HG03558 (cell line): Measurements from ENCODE around the gene EIF4E2.

Experiments used
- ATAC-seq: cut with Tn5 transposase; IDR thresholded peaks from one replicate; pipeline ENCODE4 v1.9.1; 2021; ENCODE audit warnings: moderate number of reproducible peaks; ENCODE audit not compliant: unreplicated experiment; ENCODE audit errors: extremely low read depth

The EIF4E2 gene

GRCh38 chr2:232588680-232589585, 38.4 kb downstream of the EIF4E2 start:
- no peak for ATAC-seq

GRCh38 chr2:232592772-232593395, 42.4 kb downstream of the EIF4E2 start:
- ATAC-seq = no peak

DNA sequence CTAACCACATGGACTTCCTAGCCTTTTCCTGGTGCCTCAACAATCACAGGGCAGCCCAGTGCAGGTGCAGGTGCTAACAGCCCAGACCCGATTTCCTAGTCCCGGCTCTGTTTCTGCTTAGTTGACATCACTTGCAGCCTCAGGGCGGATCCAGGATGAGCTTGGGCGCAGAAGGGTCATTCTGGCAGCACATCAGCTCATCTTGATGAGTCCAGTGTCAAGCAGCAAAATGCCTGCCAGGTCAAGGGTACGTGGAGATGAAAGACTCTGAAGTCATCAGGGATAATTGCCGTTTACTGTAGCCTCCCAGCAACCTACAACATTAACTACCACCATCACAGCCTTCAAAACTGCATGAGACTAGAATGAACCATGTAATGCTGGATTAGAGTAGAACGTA, 43.5 kb downstream of the EIF4E2 start:
- no peak for ATAC-seq

DNA sequence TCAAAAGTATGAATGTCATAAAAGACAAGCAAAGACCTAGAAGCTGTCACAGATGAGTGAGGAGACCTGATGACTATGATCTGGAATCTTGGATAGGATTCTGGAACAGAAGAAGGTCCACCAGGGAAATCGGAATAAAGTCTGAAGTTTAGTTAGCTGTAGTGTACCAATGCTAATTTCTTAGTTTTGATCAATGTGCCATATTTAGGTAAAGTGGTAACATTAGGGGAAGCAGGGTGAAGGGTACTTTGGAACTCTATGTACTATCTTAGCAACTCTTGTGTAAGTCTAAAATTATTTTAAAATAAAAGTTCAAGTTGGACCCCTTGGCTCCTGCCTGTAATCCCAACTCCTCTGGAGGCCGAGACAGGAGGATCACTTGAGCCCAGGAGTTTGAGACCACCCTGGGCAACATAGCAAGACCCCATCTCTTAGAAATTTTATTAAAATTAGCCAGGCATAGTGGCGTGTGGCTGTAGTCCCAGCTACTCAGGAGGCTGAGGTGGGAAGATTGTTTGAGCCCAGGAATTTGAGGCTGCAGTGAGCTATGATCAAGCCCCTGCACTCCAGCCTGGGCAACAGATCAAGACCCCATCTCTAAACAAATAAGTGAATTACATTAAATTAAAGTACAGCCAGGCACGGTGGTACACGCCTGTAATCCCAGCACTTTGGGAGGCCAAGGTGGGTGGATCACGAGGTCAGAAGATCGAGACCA, 47.0 kb downstream of the EIF4E2 start:
- ATAC-seq = no peak

GRCh38 chr2:232598293-232598692, 47.8 kb downstream of the EIF4E2 start:
- no peak for ATAC-seq

GRCh38 chr2:232600053-232600773, 49.7 kb downstream of the EIF4E2 start:
- no peak for ATAC-seq

- no peak for ATAC-seq
These were observed 52.8 kb downstream of the EIF4E2 start for GRCh38 chr2:232603283-232603682.

GRCh38 chr2:232604535-232604934, 54.0 kb downstream of the EIF4E2 start:
- no peak for ATAC-seq

- no peak for ATAC-seq
These were observed 56.5 kb downstream of the EIF4E2 start for GRCh38 chr2:232607011-232607410.

DNA sequence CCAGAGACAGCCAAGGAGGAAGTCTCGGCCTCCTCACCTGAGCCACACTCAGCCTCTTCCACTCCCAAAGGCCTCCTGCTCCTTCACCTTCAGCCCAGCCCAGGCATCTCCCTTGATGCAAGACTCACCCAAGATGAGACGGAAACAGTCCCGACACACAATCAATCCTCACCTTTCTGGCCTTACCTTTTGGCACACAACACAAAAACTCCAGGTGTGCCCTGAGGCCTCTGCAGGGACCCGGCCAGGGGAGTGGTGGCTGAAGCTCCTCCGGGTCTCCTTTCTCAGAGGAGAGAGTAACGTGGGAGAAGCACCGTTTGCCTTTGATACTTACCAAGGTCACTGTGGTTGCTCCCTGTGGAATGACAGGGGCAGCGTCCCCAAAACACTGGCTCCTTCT, 59.1 kb downstream of the EIF4E2 start:
- ATAC-seq = no peak

- ATAC-seq = no peak
These were observed 59.6 kb downstream of the EIF4E2 start for GRCh38 chr2:232610081-232610480.

DNA sequence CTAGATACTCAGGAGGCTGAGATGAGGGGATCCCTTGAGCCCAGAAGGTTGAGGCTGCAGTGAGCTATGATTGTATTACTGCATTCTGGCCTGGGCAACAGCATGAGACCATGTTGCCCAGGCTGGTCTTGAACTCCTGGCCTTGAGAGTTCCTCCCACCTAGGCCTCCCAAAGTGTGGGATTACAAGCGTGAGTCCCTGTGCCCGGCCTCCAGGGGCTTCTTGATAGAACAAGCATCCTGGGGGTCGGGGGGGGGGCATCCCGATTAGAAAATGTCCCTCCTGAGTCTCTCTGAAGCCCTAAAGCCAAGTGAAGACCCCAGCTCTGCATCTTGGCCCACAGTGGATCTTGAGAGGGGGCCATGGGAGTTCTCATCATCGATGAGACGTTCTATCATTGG, 60.6 kb downstream of the EIF4E2 start:
- ATAC-seq = no peak

- no peak for ATAC-seq
These were observed 61.2 kb downstream of the EIF4E2 start for GRCh38 chr2:232611559-232612218.

DNA sequence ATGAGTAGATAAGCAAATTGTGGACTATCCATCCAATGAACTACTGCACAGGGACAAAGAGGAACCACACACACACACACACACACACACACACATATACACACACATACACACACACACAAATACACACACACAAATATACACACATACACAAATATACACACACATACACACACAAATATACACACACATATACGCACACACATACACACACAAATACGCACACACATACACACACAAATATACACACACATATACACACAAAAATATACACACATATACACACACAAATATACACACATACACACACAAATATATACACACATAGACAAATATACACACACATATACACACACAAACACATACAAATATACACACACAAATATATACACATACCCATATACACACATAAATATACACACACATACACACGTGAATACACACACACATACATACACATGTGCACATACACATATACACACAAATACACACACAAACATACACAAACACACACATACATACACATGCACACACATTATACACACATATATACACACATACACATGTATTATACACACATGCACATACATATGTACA, 63.1 kb downstream of the EIF4E2 start:
- no peak for ATAC-seq

DNA sequence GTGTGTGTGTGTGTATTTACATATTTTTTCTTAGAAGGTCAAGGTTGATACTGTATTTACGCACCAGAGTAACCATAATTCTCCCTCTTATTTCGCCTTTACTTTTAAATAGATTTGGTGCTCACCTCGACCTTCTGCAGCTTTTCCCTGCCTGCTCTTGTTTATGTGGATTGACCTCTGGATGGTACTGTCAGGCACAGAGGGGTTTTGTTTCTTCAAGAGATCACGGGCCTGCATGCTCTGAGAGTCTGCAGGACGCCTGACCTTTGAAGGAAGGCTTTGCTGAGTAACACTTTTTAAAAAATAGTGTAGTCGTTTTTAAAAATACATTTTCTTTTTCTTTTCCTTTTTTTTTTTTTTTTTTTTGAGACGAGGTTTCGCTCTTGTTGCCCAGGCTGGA, 64.8 kb downstream of the EIF4E2 start:
- ATAC-seq = no peak
